Measurements from ENCODE around the gene RHBDD3. TPM values are rescaled to one million over a fixed set of nuclear protein-coding genes. Genes with fewer than 3 reads are reported as not detected.

Gene RHBDD3
- total RNA-seq, 4 donors from 2014 or later: 7.3 to 32.0 (median 14.2) TPM

DNA sequence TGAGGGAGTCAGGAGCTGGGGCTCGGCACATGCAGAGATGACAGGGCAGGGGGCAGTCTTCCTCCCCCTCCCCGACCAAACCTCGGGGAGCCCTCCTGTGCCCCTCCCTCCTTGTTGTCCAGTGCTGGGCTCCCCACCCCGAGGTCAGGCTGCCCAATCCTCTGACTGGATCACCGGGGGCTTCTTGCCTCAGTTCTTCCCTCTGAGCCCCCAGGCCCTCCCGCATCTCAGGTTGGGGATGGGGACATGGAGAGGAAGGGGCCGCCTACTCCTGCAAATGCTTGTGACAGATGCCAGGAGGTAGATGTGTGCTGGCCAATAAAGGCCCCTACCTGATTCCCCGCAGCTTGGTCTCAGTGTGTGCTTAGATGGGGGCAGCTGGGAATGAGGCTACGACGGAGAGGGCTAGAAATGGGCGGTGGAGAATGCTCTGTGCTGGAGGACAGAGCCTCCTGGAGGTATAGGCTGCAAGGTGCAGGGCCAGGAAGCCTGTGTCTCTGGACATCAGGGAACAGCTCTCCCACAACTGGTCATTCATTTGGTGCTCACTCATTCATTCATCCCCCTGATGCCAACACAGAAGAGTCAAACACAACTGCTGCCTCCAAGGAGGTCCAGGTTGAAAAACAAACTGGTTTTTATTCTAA lies 8.4 kb downstream of the RHBDD3 start:
- TF ChIP-seq, protein P1, sequence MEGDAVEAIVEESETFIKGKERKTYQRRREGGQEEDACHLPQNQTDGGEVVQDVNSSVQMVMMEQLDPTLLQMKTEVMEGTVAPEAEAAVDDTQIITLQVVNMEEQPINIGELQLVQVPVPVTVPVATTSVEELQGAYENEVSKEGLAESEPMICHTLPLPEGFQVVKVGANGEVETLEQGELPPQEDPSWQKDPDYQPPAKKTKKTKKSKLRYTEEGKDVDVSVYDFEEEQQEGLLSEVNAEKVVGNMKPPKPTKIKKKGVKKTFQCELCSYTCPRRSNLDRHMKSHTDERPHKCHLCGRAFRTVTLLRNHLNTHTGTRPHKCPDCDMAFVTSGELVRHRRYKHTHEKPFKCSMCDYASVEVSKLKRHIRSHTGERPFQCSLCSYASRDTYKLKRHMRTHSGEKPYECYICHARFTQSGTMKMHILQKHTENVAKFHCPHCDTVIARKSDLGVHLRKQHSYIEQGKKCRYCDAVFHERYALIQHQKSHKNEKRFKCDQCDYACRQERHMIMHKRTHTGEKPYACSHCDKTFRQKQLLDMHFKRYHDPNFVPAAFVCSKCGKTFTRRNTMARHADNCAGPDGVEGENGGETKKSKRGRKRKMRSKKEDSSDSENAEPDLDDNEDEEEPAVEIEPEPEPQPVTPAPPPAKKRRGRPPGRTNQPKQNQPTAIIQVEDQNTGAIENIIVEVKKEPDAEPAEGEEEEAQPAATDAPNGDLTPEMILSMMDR (IDR thresholded peaks at IDR 0.05; ENCODE audit: low read depth): no peak

DNA sequence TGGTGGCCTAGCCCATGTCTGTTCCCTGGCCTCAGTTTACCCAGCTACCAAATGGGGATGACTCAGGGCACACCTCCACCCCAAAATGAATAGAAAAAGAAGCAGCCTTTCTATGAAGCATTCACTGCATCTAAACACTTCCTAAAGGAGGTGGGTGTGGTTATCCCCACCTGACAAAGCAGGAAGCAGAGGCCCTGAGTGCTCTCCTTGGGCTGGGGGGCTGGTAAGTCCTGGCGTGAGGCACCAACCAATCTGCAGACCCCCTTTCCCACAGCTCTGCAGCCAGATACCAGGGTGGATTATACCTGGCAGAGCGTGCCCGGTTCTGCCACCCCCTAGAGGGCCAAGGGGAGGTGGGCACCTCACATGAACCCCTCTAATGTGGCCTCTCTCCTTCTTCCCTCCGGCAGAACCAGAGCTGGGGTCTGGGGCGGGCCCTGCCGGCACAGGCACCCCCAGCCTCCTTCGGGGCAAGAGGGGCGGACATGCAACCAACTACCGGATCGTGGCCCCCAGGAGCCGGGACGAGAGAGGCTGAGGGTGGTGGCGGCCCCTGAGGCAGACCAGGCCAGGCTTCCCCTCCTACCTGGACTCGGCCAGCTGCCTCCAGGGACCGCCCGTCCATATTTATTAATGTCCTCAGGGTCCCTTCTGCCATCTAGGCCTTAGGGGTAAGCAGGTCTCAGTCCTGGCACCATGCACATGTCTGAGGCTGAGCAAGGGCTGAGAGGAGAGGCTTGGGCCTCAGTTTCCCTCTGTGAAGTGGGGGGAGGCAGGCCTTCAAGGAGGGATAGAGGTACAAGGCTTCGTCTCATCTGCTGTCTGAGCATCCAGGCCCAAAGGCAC lies 9.2 kb downstream of the RHBDD3 start:
- TF ChIP-seq, protein P1 (IDR thresholded peaks at IDR 0.05; ENCODE audit: low read depth): no peak

DNA sequence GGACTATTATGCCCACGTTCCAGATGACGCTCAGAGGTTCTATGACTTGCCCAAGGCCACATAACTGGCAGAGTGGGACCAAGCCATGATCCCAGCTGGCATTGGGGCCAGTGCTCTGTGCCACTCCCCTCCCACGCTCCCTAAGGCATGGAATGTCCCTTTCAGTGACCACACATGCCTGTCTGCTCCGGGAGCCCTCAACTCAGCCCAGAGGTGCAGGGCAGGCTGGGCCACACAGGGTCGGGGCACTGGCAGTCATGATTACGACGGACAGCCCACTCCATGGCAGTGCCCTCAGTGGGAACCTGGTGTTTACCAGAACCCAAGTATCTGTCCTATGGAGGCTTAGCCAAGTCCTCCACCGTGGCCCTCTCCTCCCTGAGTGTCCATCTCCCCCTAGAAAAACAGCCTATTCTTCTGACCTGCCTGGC lies 10.0 kb downstream of the RHBDD3 start:
- TF ChIP-seq, protein P1 (IDR thresholded peaks at IDR 0.05; ENCODE audit: low read depth): no peak

DNA sequence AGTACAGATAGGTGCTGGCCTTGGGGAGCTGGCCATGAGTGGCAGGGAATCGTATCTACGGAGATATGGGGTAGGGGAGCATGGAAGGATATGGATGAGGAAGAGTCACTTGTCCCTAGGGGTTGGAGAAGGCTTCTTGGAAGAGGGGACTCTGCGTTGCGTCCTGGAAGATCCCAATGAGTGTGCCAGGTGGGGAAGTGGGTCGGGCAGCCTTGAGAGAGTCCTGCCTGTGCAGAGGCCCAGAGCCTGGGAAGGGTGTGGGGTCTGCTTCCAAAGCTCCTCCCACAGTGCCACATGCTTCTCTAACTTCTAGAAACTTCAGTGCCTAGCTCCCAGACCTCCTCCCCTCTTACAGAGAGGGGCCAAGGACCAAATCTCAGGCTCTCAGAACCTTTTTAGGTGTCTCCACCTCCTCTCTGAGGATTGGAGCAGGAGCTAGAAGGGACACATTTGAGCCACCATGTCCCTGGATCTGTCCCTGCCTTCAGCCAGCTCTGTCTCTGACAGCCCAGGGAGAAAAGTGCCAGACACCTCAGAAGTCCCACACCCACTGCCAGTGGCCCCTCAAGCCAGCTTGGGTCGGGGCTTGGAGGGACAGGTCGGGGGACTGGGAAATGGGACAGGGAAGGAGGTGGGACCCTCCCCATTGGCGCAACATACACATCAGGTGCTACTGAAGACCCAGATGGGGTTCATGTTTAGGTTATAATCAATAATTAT lies 11.0 kb downstream of the RHBDD3 start:
- TF ChIP-seq, protein P1 (IDR thresholded peaks at IDR 0.05; ENCODE audit: low read depth): no peak

DNA sequence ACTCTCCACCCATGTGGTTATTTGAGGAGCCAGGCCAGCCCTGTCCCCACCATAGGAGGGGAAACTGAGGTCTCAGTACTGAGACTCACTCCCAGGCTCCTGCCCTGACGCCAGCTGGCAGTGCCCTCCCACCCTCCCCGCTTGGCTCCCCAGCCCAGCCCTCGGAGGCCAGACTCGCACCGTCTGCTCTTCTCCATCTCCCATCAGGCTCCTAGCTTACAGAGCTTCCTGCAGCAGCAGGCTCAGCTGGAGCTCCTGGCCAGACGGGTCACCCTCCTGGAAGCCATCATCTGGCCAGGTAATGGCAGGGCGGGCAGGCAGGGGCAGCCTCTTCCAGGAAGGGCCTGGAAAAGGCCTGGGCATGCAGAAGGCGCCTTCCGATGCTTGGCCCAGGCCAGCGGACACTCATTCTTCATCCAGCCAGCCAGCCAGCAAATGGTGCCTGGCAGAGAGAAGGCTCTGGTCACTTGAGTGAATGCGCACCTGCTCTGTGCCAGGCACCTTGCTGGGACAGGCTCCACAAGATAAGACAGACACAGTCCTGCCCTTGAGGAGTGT lies 12.6 kb downstream of the RHBDD3 start:
- TF ChIP-seq, protein P1 (IDR thresholded peaks at IDR 0.05; ENCODE audit: low read depth): no peak

DNA sequence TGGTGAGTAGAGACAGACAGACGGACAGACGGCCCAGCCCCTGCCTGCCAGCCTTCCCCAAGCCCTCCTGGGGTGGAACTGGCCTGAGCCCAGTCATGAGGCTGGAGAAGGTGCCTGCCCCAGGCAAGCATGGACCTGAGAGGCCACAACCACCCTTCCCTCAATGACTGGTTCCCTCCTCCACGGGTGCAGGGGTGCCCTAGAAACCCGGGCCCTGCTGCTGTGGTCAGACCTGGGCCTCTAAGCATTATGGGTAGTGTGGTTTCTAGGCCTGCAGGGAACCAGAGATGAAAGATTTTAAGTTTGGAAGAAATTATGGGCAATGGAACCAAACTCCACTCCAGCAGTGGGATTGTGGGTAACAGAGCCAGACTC lies 13.5 kb downstream of the RHBDD3 start:
- TF ChIP-seq, protein P1 (IDR thresholded peaks at IDR 0.05; ENCODE audit: low read depth): no peak

Measured in subcutaneous adipose tissue (tissue), 4 donors.